ENCODE measurements around the gene SAP130.

Gene SAP130

DNA sequence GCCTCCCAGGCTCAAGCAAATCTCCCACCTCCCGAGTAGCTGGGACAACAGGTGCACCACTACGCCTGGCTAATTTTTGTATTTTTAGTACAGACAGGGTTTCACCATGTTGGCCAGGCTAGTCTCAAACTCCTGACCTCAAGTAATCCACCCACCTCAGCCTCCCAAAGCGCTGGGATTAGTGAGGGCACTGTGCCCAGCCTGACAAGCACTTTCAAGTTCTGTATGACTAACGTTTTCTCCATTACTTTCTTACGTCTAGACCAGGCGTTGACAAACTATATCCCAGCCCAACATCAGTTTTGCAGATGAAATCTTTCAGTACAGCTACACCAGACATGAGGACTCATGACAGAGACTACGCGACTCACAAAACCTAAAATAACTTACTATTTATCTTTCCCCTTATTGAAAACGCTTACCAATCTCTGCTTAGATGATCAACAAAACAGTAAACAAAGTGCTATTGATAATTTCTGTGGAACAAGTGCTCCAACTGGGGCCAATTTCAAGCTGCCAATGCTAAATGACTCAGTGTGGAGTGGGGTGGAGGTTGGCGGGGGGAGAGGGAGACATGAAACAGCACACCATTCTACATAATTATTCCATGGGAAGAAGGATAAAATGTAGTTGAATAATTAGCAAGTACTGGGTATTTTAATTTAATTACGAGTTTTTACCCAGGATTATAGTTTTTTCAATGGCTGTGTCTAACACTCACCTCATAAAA is 59.1 kb downstream of the SAP130 start:
- no peak for DNase-seq (ENCODE audit: low read depth)
- H3K4me3 ChIP-seq (ENCODE audit: control insufficient read depth, low read depth, low read length): no peak overlapping the region
- TF ChIP-seq, protein P1, sequence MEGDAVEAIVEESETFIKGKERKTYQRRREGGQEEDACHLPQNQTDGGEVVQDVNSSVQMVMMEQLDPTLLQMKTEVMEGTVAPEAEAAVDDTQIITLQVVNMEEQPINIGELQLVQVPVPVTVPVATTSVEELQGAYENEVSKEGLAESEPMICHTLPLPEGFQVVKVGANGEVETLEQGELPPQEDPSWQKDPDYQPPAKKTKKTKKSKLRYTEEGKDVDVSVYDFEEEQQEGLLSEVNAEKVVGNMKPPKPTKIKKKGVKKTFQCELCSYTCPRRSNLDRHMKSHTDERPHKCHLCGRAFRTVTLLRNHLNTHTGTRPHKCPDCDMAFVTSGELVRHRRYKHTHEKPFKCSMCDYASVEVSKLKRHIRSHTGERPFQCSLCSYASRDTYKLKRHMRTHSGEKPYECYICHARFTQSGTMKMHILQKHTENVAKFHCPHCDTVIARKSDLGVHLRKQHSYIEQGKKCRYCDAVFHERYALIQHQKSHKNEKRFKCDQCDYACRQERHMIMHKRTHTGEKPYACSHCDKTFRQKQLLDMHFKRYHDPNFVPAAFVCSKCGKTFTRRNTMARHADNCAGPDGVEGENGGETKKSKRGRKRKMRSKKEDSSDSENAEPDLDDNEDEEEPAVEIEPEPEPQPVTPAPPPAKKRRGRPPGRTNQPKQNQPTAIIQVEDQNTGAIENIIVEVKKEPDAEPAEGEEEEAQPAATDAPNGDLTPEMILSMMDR (IDR thresholded peaks at IDR 0.05; ENCODE audit: control insufficient read depth, insufficient read depth, low read depth, low read length, missing control alignments): no peak

DNA sequence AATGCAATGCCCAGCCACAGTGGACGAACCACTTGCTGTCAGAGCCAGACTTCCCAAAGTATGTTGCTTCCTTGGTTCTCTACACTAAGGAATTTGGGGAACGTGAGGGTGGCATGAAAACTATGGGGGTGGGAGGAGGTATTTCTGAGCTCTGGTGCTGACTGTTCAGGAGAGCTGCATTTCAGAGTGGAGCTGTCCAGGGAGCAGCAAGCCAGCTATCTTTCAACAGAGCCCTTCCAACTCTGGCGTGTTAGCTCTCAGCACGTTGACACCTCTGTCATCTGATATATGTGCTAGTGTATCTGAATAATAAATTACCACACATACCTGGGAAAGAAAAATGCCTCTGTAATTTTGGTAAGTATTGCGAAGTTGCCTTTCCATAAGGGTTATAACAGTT is 66.1 kb downstream of the SAP130 start:
- no peak for DNase-seq (ENCODE audit: low read depth)

DNA sequence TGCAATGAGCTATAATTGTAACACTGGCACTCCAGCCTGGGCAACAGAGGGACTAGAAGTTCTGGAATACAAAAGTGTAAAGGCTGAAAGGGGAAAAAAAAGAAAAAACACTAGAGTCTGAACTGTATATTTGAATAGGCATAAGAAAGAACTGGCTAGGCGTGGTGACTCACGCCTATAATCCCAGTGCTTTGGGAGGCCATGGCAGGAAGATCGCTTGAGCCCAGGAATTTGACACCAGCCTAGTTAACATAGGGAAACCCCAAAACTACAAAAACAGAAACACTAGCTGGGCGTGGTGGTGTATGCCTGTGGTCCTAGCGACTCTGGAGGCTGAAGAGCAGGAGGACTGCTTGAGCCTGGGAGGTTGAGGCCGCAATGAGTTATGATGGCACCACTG is 70.6 kb downstream of the SAP130 start:
- TF ChIP-seq, protein P1 (IDR thresholded peaks at IDR 0.05; ENCODE audit: control insufficient read depth, insufficient read depth, low read depth, low read length, missing control alignments): no peak
- no peak for DNase-seq (ENCODE audit: low read depth)

More for the DNA sequence above, 66.1 kb downstream of the SAP130 start:
- no peak overlapping the region for H3K4me3 ChIP-seq (ENCODE audit: control insufficient read depth, low read depth, low read length)
- TF ChIP-seq, protein P1 (IDR thresholded peaks at IDR 0.05; ENCODE audit: control insufficient read depth, insufficient read depth, low read depth, low read length, missing control alignments): no peak

DNA sequence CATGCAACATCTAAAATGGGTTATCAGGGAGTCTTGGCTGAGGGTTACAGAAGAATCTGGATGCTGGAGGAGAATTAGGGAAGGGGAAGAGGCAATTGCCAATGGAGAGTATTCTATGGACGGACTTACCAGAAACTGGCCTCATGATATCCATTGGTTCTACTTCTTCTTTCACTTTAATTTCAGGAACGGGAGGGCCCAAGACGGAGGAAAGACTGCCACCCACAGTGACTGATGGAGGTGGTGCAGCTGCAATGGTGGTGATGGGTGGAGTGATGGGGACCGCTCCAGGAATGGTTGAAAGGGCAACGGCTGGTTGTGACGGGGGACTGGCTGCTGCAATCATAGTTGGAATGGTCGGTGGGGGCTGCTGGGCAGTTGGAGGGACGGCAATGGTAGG is 73.0 kb downstream of the SAP130 start:
- H3K4me3 ChIP-seq (ENCODE audit: control insufficient read depth, low read depth, low read length): no peak overlapping the region
- TF ChIP-seq, protein P1 (IDR thresholded peaks at IDR 0.05; ENCODE audit: control insufficient read depth, insufficient read depth, low read depth, low read length, missing control alignments): no peak
- no peak for DNase-seq (ENCODE audit: low read depth)

More for the DNA sequence above, 70.6 kb downstream of the SAP130 start:
- no peak overlapping the region for H3K4me3 ChIP-seq (ENCODE audit: control insufficient read depth, low read depth, low read length)

DNA sequence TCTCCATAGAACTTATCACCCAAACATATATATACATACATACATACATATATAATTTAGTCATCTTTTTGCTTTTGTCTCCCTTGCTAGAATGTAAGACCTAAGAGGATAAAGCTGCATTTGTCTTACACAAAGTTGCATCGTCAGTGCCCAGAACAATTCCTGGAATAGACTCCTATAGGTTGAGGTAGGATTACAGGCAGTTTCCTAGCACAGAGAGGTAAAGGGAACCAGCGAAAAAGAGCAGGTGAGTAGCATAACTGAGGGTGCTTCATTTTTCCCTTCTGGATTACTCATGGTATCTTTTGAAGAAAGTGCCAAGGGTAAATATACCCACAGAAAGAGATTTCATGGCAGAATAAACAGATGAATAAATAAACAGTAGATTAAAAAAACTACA is 74.0 kb downstream of the SAP130 start:
- DNase-seq (ENCODE audit: low read depth): no peak
- no peak overlapping the region for H3K4me3 ChIP-seq (ENCODE audit: control insufficient read depth, low read depth, low read length)
- TF ChIP-seq, protein P1 (IDR thresholded peaks at IDR 0.05; ENCODE audit: control insufficient read depth, insufficient read depth, low read depth, low read length, missing control alignments): no peak

DNA sequence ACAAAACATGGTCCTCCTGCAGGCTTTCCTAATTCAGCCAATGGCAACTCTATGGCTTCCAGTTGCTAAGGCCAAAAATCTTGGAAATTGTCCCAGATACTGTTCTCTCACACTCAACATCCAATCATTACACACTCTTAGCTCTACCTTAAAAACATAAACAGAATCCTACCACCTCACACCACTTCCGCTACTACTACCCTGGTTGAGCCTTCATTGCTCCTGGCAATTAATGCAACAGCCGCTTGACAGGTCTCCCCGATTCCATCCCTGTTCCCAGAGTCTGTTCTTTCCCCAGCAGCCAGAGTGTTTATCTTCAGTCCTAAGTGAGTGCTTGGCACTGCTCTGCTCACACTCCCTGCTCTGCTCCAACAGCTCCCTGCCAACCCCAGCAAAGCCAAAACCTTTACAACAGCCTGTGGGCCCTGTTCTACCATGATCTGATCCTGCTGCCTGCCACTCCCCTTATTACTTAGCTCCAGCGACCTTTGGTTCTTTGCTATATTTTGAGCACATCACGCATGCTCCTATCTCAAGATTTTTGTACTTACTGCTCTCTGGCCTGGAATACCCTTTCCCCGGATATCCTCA is 74.6 kb downstream of the SAP130 start:
- DNase-seq (ENCODE audit: low read depth): no peak
- TF ChIP-seq, protein P1 (IDR thresholded peaks at IDR 0.05; ENCODE audit: control insufficient read depth, insufficient read depth, low read depth, low read length, missing control alignments): no peak
- H3K4me3 ChIP-seq (ENCODE audit: control insufficient read depth, low read depth, low read length): no peak overlapping the region

Data from AG09309 (cell line).